WERI-Rb-1 (cell line): ENCODE results near the gene GBX1.

Source experiments
- DNase-seq: peaks from one replicate; pipeline ENCODE4 v3.0.0-alpha.2; 2020
- H3K27ac ChIP-seq: fragments of 250-450 bp; sonication (Bioruptor Pico); 2 replicates; pipeline ENCODE4 v1.5.1; 2020; ENCODE audit warnings: mild to moderate bottlenecking, moderate library complexity
- H3K27me3 ChIP-seq: fragments of 250-450 bp; sonication (Bioruptor Pico); 2 replicates; pipeline ENCODE4 v1.5.1; 2021; ENCODE audit warnings: mild to moderate bottlenecking, low read depth, moderate library complexity; ENCODE audit not compliant: insufficient read depth, severe bottlenecking
- H3K36me3 ChIP-seq: fragments of 250-450 bp; sonication (Bioruptor Pico); 2 replicates; pipeline ENCODE4 v1.5.1; 2020; ENCODE audit warnings: mild to moderate bottlenecking, moderate library complexity
- H3K4me3 ChIP-seq: 2 replicates; pipeline ENCODE4 v1.5.1; 2011; ENCODE audit warnings: low read depth, mild to moderate bottlenecking, control low read depth, low read length
- H3K9me3 ChIP-seq: fragments of 250-450 bp; sonication (Bioruptor Pico); 2 replicates; pipeline ENCODE4 v1.5.1; 2021; ENCODE audit warnings: mild to moderate bottlenecking, moderate library complexity; ENCODE audit not compliant: severe bottlenecking
- CTCF ChIP-seq: IDR thresholded peaks from 2 replicates; pipeline ENCODE4 v1.5.1; 2011; ENCODE audit warnings: low read depth, mild to moderate bottlenecking, control low read depth, inconsistent platforms, low read length

The GBX1 gene

GRCh38 chr7:151198945-151199848, 31.7 kb upstream of the GBX1 start:
- no peaks in the 10 kb centered on the region for H3K36me3 ChIP-seq
- peak overlapping the region; percentile 52 for H3K27ac ChIP-seq
- no peaks in the 10 kb centered on the region for H3K27me3 ChIP-seq
- H3K9me3 ChIP-seq: no peaks in the 10 kb centered on the region
- no peak for TF ChIP-seq CTCF
- DNase-seq: peak; percentile 78
- no peak overlapping the region for H3K4me3 ChIP-seq

DNA sequence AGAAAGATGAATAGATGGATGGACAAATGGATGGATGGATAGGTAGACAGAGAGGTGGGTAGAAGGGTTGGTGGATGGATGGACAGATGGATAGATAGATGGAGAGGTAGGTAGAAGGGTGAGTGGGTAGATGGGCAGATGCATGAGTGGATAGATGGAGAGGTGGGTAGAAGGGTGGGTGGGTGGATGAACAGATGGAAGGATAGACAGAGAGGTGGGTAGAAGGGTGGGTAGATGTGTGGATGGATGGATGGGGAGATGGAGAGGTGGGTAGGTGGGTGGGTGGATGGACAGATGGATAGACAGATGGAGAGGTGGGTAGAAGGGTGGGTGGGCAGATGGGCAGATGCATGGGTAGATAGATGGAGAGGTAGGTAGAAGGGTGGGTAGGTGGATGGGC, 30.4 kb upstream of the GBX1 start:
- Histone ChIP-seq H3K27me3 (no peaks in the 10 kb centered on the region), H3K4me3 (no peak overlapping the region), H3K9me3 (no peaks in the 10 kb centered on the region), H3K27ac (no peak overlapping the region), H3K36me3 (no peaks in the 10 kb centered on the region)
- no peak for DNase-seq
- TF ChIP-seq CTCF: no peak

DNA sequence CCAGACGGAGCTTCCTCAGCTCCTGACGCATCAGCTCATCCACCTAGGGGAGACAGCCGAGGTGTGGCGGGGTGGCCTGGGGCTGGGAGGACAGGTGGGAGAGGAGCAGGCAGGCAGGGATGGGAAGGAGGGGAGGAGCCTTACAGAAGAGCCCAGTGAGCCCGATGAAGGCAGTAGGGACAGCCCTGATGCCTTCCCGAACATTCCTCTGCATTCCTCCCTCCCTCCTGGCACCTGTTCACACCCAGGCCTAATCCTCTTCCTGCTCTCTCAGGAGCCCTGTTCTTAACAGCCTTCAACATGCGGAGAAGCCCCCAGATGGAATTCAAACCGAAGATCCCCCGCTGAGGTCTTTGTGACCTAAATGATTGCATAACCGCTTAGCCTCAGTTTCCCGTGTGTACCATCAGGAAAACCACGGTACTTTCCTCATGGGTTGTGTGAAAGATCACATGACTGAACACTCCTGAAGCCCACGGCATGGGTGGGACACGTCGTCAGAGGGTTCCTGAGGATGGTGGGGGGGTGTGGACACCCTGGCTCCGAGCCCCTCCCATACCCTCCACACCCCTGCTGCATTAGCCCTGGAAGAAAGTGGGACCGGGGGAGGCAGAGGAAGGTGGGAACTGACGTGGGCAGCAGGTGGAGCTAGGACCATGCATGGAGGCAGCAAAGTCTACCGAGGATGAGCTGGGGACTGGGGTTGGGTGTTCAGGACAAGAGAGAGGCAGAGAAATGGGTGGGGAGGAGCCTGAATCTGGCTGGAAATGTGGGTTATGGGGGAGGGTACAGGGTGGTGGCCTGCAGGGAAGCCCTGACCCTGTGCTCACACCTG, 28.3 kb upstream of the GBX1 start:
- peak; percentile 32 for TF ChIP-seq CTCF
- no peak overlapping the region for H3K4me3 ChIP-seq
- H3K36me3 ChIP-seq: no peaks in the 10 kb centered on the region
- H3K9me3 ChIP-seq: no peaks in the 10 kb centered on the region
- DNase-seq: no peak
- no peaks in the 10 kb centered on the region for H3K27me3 ChIP-seq
- H3K27ac ChIP-seq: no peak overlapping the region

DNA sequence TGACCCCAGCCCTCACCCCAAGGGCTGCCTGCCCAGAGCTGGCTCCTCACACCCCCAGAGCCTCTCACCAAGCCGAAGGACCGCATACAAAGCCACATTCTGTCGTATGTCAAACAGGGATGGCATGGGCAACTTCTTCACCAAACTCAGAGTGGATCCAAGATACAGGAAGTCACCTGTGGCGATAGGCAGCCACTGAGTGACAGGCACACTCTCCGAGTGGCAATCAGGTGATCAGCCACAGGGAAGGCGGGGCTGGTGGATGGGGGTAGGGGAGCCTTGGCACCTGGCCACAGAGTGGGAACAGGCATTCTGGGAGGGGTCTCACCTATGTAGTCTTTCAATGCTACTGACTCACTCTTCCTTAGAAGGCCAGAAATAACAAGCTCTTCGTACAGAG, 26.7 kb upstream of the GBX1 start:
- TF ChIP-seq CTCF: no peak
- no peaks in the 10 kb centered on the region for H3K27me3 ChIP-seq
- H3K9me3 ChIP-seq: no peaks in the 10 kb centered on the region
- H3K4me3 ChIP-seq: no peak overlapping the region
- no peak for DNase-seq
- no peaks in the 10 kb centered on the region for H3K36me3 ChIP-seq
- no peak overlapping the region for H3K27ac ChIP-seq

GRCh38 chr7:151193203-151193978, 25.9 kb upstream of the GBX1 start:
- H3K36me3 ChIP-seq: no peaks in the 10 kb centered on the region
- peak; percentile 19 for DNase-seq
- H3K9me3 ChIP-seq: no peaks in the 10 kb centered on the region
- H3K4me3 ChIP-seq: no peak overlapping the region
- no peak for TF ChIP-seq CTCF
- no peak overlapping the region for H3K27ac ChIP-seq
- H3K27me3 ChIP-seq: no peaks in the 10 kb centered on the region
